Lung (tissue), 12 donors: ENCODE measurements around the gene DENND1A. TPM values are rescaled to one million over a fixed set of nuclear protein-coding genes. Genes with fewer than 3 reads are reported as not detected.

ENCODE experiments used
- ATAC-seq: fragments of 200-7000 bp; cut with Tn5 transposase; one replicate; pipeline ENCODE4 v1.9.1; 2020; ENCODE audit warnings: moderate number of reproducible peaks; ENCODE audit not compliant: insufficient read depth, low FRiP score
- DNase-seq, 3 donors: peaks; one replicate each; pipeline ENCODE4 v3.0.0-alpha.2; 2013 to 2017
- H3K27ac ChIP-seq, 2 donors: one replicate each; pipeline ENCODE4 v1.5.1; 2013; ENCODE audit warnings: mild to moderate bottlenecking in 2 of 2, moderate library complexity in 2 of 2, control low read depth in 1 of 2, inconsistent platforms in 1 of 2, low read depth in 1 of 2, low read length in 1 of 2
- H3K27me3 ChIP-seq, 3 donors: one replicate each; pipeline ENCODE4 v1.5.1; 2013; ENCODE audit warnings: low read length in 2 of 3; ENCODE audit not compliant: control insufficient read depth in 3 of 3, insufficient read depth in 3 of 3
- H3K36me3 ChIP-seq, 4 donors: one replicate each; pipeline ENCODE4 v1.5.1; 2013; ENCODE audit warnings: low read length in 4 of 4, mild to moderate bottlenecking in 1 of 4, moderate library complexity in 1 of 4; ENCODE audit not compliant: control insufficient read depth in 4 of 4, insufficient read depth in 4 of 4
- H3K4me1 ChIP-seq, 5 donors: one replicate each; pipeline ENCODE4 v1.5.1; 2013; ENCODE audit warnings: low read length in 5 of 5, mild to moderate bottlenecking in 2 of 5, moderate library complexity in 1 of 5; ENCODE audit not compliant: control insufficient read depth in 5 of 5, insufficient read depth in 5 of 5
- H3K4me3 ChIP-seq: one replicate; pipeline ENCODE4 v1.5.1; 2013; ENCODE audit warnings: mild to moderate bottlenecking, control low read depth, moderate library complexity
- H3K9ac ChIP-seq, 2 donors: one replicate each; pipeline ENCODE4 v1.5.1; 2013; ENCODE audit warnings: low read length in 2 of 2, control low read depth in 1 of 2; ENCODE audit not compliant: insufficient read depth in 1 of 2
- H3K9me3 ChIP-seq, 4 donors: one replicate each; pipeline ENCODE4 v1.5.1; 2013; ENCODE audit warnings: low read length in 3 of 4, mild to moderate bottlenecking in 1 of 4, moderate library complexity in 1 of 4; ENCODE audit not compliant: control insufficient read depth in 4 of 4, insufficient read depth in 3 of 4
- WGBS, 2 donors: extraction: QIAGEN DNeasy Blood & Tissue Kit; methylation state at CpG; one replicate each; pipeline ENCODE4 v1.1.7; 2013; 5-methylcytosine and 5-hydroxymethylcytosine counted together
- polyA plus RNA-seq, 2 donors: library from polyadenylated mRNA; stranded (reverse); fragments of 200-250 nt; gene quantifications; one replicate each; pipeline ENCODE4 v1.2.1, GENCODE V29; 2013
- total RNA-seq, 2 donors: library from RNA; depleted of rRNA in 1 of 2; stranded (reverse); fragments of >200 nt in 1 of 2; gene quantifications; one replicate each; pipeline ENCODE4 v1.2.1, GENCODE V29; 2014 to 2021
- TF ChIP-seq, protein P1 (sequence below): IDR thresholded peaks from 2 replicates; pipeline ENCODE4 v1.5.1; 2012; ENCODE audit warnings: mild to moderate bottlenecking; ENCODE audit errors: control extremely low read depth, extremely low read depth
- donor health status: control.
- donor health status: control.
- donor health status: Bipolar disorder and iron deficiency.
- donor health status: healthy.
- donor health status: DM: yes; HTN: yes; CAD: no.

The DENND1A gene
- total and polyA plus RNA-seq, 4 donors: 5.7 to 29.8 (median 14.5) TPM

DNA sequence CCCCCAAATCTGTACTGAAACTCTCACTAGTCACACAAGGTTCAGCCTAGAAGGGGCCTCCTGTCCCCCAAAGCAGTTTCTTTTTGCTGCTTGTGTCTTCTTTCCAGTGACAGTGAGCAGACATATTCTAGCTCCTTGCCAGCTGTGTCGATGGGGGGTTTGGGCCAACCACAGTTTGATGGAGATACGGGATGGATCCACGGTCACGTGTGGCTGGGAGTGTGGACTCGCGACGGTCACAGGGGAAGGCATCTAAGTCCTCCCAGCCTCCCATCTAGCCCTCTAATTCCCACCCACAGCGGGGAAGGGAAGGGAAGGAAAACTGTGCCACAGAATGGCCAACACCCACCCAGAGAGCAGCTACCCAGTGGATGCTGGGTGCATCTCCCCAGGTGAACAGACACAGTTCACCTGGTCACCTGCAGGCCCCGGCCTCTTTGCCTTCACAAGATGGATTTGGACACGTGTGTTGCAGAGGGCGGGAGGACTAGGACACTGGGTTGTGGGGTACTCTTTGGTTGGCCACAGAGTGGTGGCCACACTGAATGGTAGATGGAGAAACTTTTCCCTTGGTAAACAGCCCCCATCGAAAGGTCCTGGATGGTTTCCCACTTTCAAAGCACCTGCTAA, 519.5 kb downstream of the DENND1A start:
- Histone ChIP-seq H3K27ac (no peak overlapping the region), H3K9ac (no peak overlapping the region), H3K9me3 (no peaks in the 10 kb centered on the region), H3K4me3 (no peak overlapping the region), H3K36me3 (no peaks in the 10 kb centered on the region), H3K4me1 (peaks cover 0 to 22% (median 10%) of the 10 kb centered on the region in 5 donors), H3K27me3 (no peaks in the 10 kb centered on the region)
- no peak for ATAC-seq
- no peak for DNase-seq
- TF ChIP-seq, protein P1, sequence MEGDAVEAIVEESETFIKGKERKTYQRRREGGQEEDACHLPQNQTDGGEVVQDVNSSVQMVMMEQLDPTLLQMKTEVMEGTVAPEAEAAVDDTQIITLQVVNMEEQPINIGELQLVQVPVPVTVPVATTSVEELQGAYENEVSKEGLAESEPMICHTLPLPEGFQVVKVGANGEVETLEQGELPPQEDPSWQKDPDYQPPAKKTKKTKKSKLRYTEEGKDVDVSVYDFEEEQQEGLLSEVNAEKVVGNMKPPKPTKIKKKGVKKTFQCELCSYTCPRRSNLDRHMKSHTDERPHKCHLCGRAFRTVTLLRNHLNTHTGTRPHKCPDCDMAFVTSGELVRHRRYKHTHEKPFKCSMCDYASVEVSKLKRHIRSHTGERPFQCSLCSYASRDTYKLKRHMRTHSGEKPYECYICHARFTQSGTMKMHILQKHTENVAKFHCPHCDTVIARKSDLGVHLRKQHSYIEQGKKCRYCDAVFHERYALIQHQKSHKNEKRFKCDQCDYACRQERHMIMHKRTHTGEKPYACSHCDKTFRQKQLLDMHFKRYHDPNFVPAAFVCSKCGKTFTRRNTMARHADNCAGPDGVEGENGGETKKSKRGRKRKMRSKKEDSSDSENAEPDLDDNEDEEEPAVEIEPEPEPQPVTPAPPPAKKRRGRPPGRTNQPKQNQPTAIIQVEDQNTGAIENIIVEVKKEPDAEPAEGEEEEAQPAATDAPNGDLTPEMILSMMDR: no peak
- WGBS, 2 donors: 92 to 94% methylated on average over 12 of the region's 12 CpGs

DNA sequence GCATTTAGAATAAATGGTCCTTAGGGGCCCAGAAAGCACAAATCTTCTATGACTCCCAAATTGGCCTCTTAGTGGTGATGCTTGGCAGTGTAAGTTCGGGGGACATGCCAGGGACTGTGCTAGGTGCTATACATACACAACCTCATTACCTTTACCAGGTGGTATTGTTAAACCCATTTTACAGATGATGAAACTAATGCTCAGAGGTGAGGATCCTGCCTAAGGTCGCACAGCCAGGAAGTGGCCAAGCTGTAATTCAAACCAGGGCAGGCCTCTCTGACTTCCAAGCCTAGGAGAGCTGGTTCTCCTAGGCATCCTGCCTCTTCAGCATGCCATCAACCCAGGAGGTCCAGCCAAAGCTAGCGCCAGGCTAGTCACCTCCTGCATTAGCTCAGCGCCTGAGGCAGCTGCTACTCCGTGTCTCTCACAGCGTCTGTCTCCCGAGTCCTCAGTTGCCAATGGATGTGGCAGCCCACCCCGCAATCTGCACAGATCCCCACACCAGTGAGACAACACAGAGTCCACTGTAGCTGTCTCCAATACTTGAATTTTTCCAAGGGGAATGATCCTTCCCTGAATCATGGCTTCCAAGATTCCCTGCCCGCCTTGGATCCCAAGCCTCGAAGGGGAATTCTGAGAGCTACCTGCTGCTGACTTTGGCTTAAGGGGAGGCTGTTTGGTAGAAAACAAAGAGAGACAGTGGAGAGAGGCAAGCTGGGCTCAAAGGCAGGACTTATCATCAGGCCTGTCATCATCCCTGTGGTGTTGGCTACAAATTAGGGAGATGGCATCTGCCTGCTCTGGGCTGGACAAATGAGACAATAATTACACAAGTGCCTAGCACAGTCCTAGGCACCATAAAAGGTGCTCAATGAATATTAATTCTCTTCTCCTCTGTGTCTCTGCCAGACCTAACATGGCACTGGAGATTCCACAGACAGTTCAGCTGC, 521.3 kb downstream of the DENND1A start:
- Histone ChIP-seq H3K9ac (no peak overlapping the region), H3K4me3 (no peak overlapping the region), H3K27me3 (no peaks in the 10 kb centered on the region), H3K27ac (no peak overlapping the region), H3K9me3 (no peaks in the 10 kb centered on the region), H3K36me3 (no peaks in the 10 kb centered on the region), H3K4me1 (peaks cover 0 to 18% (median 10%) of the 10 kb centered on the region in 5 donors)
- no peak for ATAC-seq
- TF ChIP-seq, protein P1: no peak
- DNase-seq: no peak
- 85 to 96% methylated on average over 10 of the region's 10 CpGs for WGBS, 2 donors

DNA sequence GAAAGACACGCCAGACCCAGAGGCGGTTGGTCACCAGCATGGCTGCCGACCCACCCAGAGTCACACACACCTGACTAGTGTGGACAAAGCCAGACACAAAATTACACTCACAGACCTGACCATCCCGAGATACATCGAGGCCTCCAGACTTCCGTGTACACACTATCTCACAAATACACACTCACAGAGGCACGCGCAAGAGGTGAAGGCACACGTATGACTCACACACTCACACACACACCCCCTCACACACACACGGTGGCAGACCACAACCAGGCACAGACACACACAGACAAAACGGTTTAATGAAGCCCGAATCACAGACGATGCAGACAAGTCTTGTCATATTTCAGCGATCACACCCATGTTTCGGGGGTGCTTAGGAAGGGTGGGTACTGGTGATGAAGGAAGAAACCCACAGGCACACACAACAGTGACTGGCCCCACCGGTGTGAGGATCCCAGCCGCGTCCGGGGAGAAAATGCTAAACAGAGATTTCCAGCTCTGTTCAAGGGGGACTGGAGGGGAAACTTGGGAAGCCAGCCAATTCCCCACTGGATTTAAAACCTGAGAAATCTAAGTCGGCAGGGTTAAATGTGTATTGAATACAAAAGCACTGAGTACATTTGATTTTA, 522.6 kb downstream of the DENND1A start:
- TF ChIP-seq, protein P1: no peak
- peak; percentile 27 to 55 (median 45) for DNase-seq
- WGBS, 2 donors: 78 to 86% methylated on average over 20 of the region's 20 CpGs

More for the DNA sequence above, 522.6 kb downstream of the DENND1A start:
- H3K27me3 ChIP-seq: no peaks in the 10 kb centered on the region
- H3K4me1 ChIP-seq: peaks cover 0 to 20% (median 10%) of the 10 kb centered on the region in 5 donors
- ATAC-seq: no peak
- H3K9ac ChIP-seq: peak overlapping the region in 1 of 2 donors; percentile 1
- no peak overlapping the region for H3K27ac ChIP-seq
- no peaks in the 10 kb centered on the region for H3K36me3 ChIP-seq
- H3K4me3 ChIP-seq: no peak overlapping the region
- no peaks in the 10 kb centered on the region for H3K9me3 ChIP-seq
